Hippocampal formation (tissue), 2 donors: ENCODE results near the gene ONECUT3.
"Not testable (repeated sequence)": the region's sequence is repeated elsewhere in the genome, so short reads cannot be mapped to it uniquely, and the experiment has no call there.

Experiments used
- DNase-seq, 2 donors: peaks; one replicate each; lab custom pipeline; 2025; lab: John Stamatoyannopoulos, UW

The ONECUT3 gene

GRCh38 chr19:1755467-1756171 lies 2.3 kb downstream of the ONECUT3 start:
- no peak for DNase-seq

GRCh38 chr19:1756264-1756663 lies 3.0 kb downstream of the ONECUT3 start:
- DNase-seq, result no peak

GRCh38 chr19:1756705-1757465 lies 3.6 kb downstream of the ONECUT3 start:
- DNase-seq, result no peak

GRCh38 chr19:1757468-1758230 lies 4.3 kb downstream of the ONECUT3 start:
- DNase-seq, result no peak

- no peak for DNase-seq
These were observed 4.9 kb downstream of the ONECUT3 start for GRCh38 chr19:1758231-1758577.

- no peak for DNase-seq
These were observed 5.9 kb downstream of the ONECUT3 start for GRCh38 chr19:1758959-1759903.

GRCh38 chr19:1760020-1760419 lies 6.7 kb downstream of the ONECUT3 start:
- DNase-seq, result no peak

GRCh38 chr19:1760786-1761527 lies 7.7 kb downstream of the ONECUT3 start:
- not testable (repeated sequence) for DNase-seq

- DNase-seq, result no peak
These were observed 8.4 kb downstream of the ONECUT3 start for GRCh38 chr19:1761528-1762242.

GRCh38 chr19:1762243-1763117 lies 9.2 kb downstream of the ONECUT3 start:
- DNase-seq, result no peak

GRCh38 chr19:1763648-1764639 lies 10.6 kb downstream of the ONECUT3 start:
- no peak for DNase-seq

GRCh38 chr19:1764729-1765128 lies 11.4 kb downstream of the ONECUT3 start:
- no peak for DNase-seq

GRCh38 chr19:1765232-1765903 lies 12.1 kb downstream of the ONECUT3 start:
- DNase-seq, result no peak

- no peak for DNase-seq
These were observed 12.8 kb downstream of the ONECUT3 start for GRCh38 chr19:1765904-1766799.

GRCh38 chr19:1766800-1767352 lies 13.6 kb downstream of the ONECUT3 start:
- DNase-seq, result no peak

GRCh38 chr19:1767464-1767933 lies 14.2 kb downstream of the ONECUT3 start:
- no peak for DNase-seq
